Suprapubic skin (tissue), 3 donors: ENCODE results near the gene SMG7.

Experiments used
- CTCF ChIP-seq, 2 donors: fragments of 200-600 bp in 1 of 2; fragments of 450-650 bp in 1 of 2; sonication (generic) in 1 of 2; IDR thresholded peaks; one replicate each; pipeline ENCODE4 v1.5.1; 2016 to 2019; ENCODE audit warnings: antibody characterized with exemption in 2 of 2, mild to moderate bottlenecking in 1 of 2, moderate library complexity in 1 of 2
- EP300 ChIP-seq: sonication (generic); formaldehyde crosslinking; IDR thresholded peaks from one replicate; pipeline ENCODE4 v1.6.1; 2017; ENCODE audit warnings: antibody characterized with exemption
- POLR2A ChIP-seq, 2 donors: fragments of 450-650 bp; IDR thresholded peaks; one replicate each; pipeline ENCODE4 v1.6.1; 2017; ENCODE audit warnings: antibody characterized with exemption in 2 of 2, mild to moderate bottlenecking in 2 of 2, moderate library complexity in 2 of 2

GRCh38 chr1:183505454-183506089 is 33.3 kb downstream of the SMG7 start:
- TF ChIP-seq EP300 (no peak), CTCF (IDR thresholded peaks at IDR 0.05) (no peak), POLR2A (IDR thresholded peaks at IDR 0.05) (no peak)
